NCI-H82 treated with DMSO at 0.1 percent for 48 hours (cell line): ENCODE results near the gene GDF15.

Source experiments
- DNase-seq: peaks from one replicate; lab custom pipeline; 2025; ENCODE audit not compliant: unreplicated experiment; lab: John Stamatoyannopoulos, UW

The GDF15 gene

DNA sequence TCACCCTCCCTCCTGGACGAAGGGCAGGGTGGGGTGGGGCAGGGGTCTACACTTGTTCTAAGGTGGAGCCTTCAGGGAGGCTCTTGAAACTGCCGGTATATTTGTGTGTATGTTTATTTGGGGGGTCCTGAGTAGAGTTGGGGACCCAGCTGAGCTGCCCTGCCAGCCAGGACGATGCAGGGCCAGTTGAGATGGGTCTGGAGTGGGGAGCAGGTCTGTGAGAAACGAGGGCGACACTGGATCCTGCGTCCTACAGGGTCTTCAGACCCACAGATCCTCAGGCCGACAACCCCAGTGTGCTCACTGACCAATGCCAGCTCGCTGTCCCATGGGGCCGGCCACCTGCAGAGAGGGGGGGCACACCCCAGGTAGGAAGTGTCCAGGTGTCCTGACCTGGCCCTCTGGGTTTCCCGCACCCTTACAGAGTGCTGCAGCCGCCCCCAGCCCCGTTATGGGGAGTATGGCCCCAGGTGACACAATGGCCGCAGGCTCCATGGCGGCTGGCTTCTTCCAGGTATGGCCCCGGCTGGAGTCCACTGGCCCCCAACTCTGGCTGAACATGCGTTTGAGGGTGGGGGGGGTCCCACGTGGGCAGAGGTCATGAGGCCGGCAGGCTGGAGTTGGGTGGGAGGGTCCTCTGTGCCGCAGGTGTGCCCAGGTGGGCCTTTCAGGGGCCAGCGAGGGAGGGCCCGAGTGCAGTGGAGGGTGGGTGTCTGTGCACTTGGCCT lies 44.6 kb downstream of the GDF15 start:
- no peak for DNase-seq

- DNase-seq, result no peak
Observed at GRCh38 chr19:18431351-18432197, 45.6 kb downstream of the GDF15 start.

DNA sequence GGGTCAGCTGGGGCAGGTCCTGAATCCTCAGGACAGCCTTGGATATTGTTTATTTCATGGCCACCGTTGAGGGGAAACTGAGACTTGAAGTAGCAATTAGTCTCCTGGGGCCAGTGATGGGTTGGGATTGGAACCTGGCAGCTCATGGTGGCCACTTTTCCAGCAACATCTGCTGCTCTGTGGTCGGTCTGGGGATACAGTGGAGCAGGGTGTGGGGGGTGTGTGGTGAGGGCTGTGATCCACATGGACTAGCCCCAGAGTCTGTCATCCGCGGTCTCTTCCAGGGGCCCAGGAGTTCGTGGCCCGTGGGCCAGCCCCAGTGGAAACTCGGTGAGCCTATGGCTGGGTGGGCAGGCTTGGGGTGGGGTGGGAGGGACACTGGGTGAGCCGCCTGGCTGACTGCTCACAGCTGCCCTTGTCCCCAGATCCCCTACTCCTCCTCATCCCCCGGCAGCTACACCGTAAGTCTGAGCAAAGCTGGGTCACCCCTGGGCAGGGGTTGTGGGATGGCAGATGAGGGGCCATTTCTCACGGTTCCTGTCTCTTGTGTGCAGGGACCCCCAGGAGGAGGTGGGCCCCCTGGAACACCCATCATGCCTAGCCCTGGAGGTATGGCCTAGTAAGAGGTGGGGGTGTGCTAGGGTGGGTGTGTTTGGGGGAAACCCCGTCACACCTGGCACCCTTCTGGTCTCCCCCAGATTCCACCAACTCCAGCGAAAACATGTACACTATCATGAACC lies 46.5 kb downstream of the GDF15 start:
- no peak for DNase-seq

DNA sequence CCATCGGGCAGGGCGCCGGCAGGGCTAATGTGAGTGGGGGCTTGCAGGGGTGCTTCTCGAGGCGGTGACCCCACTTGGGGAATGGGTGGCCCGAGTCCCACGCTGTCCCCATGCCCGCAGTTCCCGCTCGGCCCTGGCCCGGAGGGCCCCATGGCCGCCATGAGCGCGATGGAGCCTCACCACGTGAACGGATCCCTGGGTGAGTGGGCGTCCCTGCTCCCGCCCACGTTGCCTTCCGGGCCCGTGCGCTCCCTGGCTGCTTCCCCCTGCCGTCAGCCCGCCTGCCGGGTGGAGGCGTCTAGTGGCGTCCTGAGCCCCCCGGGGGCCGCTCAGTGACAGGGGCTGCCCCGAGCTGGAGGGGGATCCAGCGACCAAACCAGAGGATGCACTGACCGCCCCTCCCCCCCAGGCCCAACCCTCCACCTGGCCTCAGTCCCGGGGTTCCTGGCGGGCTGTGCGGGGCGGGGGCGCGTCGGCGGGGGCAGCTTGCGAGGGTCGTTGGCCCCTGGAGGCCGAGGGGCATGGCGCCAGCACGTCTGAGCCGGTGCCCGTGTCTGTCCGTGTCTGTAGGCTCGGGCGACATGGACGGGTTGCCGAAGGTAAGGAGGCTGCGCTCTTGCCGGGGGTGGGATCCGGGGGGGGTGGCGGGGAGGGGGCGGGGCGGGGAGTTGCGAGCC lies 47.2 kb downstream of the GDF15 start:
- no peak for DNase-seq

DNA sequence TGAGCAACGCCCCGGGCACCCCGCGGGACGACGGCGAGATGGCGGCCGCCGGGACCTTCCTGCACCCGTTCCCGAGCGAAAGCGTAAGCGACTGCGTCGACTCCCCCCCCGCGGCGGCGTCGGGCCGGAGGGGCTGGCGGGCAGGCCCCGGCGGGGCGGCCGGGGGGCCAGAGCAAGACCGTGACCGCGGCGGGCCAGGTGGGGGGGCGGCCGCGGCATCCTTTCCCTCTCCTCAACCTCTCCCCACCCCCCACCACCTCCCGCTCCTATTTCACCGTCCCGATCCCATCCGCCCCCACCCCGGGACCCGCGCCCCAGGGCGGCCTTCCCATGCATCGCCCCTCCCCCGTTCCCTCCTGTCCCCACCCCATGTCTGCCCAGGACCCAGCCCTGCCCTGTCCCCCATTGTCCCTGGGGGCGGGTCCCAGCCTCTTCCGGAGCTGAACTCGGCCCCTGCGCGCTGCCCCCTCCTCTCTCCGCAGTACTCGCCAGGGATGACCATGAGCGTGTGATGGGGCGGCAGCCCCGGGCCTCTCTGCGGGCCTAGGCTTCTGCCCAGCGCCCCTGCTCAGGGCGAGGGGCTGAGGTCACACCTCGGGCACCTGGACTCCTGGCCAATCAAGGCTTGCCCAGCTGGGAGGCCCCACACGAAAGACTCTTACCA lies 47.9 kb downstream of the GDF15 start:
- DNase-seq, result no peak

DNA sequence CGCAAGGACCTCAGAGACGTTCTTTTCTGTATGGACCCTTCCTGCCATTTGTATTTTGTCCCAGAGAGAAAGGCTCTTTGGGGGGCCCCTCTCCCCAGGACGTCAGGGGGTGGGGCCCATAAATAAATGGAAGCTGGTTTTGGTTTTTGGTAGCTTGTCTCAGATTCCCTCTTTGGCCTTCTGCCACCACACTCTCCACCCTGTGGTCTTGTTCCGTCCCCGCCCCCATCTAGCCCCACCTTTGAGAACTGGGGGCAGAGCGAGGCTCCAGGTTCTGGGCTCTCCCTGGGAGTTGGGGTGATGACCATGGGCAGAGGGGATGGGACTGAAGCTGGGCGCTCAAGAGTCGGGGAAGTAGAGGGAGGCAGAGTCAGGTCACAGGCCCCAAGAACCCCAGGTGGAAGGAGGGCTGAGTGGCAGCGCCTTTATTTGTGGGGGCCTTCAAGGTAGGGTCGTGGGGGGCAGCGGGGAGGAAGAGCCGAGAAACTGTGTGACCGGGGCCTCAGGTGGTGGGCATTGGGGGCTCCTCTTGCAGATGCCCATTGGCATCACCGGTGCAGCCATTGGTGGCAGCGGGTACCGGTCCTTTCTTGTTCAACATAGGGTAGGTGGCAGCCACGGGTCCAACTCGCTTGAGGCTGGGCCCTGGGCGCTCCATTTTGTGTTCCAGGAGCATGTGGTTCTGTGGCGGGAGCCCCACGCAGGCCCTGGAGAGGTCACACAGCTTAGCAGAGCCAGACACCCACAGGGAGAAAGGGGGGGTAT lies 48.6 kb downstream of the GDF15 start:
- DNase-seq, result no peak

DNA sequence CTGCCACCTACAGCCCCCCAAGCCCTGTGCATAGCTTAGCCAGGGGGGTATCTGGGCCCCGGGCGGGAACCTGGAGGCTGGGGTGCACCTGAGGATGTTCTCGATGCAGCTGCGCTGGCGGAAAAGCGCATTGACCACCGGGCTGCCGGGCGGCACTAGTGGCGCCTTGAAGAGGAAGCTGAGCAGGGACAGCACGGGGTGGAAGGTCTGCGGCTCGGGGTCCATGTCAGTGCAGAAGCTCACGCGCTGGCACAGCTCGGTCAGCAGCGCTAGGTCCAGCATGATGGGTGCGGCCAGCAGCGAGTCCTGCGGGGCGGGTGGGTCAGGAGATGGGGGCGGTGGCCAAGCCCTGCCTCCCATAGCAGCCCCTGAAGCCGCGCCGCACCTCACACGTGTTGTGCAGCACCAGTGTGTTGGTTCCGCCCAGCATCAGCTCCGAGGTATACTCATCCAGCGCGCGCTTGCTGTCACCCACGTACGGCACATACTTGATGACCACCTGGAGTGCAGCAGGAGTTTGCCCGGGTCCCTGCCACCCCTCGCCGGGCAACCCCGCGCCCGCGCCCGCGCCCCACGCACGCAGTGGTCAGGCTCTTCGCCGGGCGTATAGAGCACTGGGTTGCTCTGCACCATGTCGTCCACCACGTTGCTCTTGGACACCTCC lies 49.4 kb downstream of the GDF15 start:
- no peak for DNase-seq

DNA sequence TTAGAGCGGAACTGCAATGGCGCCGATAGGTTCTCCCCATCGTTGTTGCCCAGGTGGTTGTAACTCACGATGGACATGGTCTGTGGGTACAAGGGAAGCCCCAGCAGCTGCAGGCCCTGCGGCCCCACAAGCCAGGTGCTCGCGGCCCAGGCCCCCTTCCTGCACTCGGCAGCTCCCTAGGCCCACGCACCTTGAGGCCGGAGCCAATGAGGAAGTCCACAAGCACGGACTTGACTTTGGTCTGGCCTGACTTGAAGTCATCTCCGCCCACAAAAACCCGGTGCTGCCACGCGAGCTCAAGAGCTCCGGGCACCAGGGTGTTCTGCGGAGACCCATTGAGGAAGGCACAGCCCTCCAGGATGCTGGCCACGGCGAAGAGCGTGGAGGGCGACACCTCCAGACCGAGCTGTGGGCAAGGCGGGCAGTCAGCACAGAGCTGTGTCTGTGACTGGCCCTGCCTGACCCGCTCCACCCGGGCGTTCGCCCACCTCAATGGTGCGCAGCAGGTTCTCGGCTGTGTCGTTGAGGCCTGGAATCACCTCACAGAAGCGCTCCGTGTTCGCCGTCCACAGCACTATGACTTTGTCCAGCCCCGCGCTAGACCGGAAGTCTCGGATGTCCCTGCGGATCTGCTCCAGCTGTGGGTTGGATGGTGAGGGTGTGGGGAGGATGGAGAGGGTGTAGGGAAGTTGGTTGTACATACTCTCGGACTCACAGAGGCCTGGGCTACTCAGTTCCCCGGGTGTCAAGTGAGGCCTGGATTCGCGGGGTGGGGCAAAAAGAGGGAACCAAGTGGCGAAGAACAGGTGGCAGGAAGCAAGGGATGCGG lies 50.1 kb downstream of the GDF15 start:
- no peak for DNase-seq

DNA sequence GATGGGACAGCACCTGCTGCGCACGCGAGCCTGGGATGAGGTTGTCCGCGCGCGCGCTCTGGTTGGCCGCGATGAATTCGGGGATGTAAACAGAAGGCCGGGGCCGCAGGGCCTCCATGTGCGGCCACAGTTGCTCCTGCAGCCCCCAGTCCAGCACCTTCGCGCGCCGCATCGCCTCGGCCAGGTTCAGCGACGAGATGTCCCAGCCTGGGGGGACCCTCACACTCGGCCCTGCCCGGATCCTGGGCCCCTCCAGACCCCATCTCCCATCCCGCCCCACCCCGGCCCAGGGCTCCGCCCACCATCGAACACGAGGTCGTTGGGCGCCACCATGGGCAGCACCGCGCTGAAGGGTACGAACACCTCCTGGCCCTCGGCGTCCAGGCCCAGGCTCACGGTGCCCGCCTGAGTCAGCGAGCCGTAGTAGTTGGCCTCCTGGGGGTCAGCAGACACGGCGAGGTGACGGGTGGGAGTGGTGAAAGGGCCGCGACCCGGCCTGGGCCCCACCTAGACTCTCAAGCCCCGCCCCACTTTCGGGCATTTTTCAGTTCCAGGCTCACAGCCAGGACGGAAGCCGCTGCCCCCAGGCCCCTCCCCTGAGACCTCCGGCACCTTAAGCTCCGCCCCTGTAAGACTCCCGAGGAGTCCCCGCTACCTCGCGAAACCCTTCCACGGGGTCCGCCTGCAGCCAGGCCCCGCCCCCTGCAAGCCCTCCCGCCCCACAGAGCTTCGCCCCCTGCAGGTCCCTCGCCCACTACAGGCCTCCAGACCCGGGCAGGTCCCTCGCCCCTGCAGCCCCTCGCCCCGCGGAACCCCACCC lies 50.9 kb downstream of the GDF15 start:
- peak; percentile 94 for DNase-seq

DNA sequence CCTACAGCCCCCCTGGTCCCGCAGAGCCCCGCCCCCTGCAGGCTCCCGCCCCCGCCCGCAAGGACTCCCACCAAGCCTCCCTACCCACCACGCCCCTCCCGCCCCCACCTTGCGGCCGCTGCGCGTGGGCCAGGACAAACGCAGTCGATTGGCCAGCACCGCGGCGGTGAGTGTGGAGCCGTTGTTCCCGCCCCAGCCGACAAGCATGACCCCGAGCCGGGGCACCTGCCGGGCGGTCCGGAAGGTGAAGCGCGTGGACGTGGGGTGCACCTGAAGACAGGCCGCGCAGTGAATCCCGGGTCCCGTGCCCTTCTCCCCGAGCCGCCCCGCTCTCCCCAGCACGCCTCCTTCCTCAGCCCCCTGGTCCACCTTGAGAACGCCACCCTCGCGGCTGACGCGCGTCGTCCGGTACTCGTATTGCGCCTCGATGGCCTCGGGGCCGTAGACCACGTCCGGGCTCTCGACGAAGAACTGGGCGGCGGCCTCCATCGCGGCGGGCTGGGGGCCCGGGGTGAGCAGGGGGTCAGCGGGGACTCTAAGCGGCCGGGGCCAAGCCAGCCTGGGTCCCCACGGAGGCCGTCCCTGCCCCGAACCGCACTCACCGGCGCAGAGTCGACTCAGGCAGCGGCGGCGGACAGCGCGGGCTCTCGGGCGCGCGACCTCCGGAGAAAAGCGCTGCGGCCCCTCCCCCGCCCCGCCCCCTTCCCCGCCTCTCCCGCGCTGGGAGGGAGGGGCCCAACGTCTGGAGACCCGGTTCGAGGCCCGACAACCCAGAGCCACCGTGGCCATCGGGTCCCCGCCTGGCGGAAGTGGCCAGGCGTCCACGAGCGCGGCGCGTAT lies 51.8 kb downstream of the GDF15 start, which contains the start of gene ISYNA1:
Gene ISYNA1 (minus strand): TSS at position 643 of the 840 bp plus-strand sequence. CDS start 154 bp downstream, at position 489.
- DNase-seq, result peak; percentile 19

- DNase-seq, result no peak
Observed at GRCh38 chr19:18438331-18439024, 52.5 kb downstream of the GDF15 start.
